Superior temporal gyrus (tissue), 1 donor: ENCODE results near the gene RABGAP1.

Experiments
- DNase-seq: peaks from one replicate; pipeline ENCODE4 v3.0.0-alpha.2; 2016; ENCODE audit errors: extremely low spot score

The RABGAP1 gene

DNA sequence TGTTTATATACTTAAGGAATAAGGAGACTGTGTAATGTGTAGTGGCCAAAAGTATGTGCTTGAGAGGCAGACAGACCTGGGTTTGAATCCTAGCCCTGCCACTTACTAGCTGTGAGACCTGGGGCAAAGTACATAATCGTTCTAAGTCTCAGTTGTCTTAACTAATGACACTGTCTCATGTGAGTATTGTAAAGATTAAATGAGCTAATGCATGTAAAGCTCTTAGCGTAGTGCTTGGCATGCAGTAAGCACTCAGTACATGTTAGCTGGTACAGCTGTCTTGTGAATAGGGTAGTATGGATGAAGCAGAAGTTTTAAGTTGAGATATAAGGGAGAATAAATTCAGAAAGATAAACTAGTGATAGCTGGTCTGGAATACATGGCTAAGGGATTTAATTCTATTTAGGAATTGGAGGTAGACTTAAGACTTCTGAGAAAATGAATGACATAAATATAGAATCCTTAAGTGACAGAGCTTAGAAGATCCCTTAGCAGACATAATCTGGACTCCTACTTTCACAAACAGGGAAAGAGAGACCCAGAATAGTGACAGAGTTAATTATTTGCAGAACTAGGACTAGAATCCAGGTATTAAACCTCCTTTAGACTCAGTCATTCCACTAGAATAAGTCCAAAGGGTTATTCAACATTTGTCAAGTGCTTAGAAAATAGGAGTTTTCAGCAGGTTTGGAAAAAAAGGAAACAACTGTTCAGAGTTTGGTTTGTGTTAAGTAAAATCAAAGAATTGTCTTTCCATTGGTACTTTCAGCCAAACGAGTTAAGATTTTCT lies 105.8 kb downstream of the RABGAP1 start:
- DNase-seq = peak; percentile 40

DNA sequence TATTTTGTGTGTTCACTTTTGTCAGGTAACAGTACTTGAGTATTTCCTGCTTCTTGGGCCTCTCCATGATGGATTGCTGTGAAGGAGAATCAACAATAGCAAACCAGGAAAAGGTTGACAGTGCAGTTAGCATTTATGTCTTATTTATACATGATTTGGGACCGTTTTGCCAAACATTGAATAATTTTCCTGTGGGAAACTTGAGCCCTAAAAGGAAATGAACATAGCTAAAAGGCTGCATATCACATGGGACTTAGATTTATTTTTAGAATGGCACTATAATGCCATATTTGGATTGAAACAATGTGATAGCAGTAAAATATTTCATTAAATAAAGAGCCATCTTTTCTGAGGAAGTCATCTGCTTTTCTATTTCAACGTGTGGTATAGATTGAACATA lies 107.9 kb downstream of the RABGAP1 start:
- DNase-seq = peak; percentile 59

DNA sequence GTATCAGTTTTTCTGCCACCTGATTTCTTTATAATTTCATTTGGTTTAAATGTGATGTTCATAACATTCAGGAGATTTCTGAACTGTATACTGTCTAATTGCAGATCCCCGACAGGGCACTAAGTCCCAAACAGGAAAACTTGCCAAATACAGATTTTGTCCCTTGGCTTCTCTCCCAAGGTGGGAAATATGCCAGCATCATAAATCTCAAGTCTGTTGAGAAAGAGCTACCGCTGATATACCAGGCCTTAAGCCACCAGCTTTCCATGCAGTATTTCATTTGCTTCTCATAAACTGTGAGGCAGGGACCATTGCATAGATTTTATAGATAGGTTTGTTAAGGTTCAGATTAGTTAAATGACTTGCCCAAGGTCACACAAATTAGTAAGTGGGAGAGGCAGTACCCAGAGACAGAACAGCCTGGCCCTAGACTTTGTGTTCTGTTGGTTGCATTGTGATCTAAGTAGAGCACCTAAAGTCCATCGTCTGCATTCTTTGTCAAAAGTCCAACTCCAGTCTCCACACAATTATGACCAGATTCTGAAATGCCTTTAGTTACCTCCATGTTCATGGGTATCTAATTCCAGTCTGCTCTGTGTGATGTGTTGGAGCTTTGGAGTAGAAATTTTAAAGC lies 108.9 kb downstream of the RABGAP1 start:
- DNase-seq = peak; percentile 48

DNA sequence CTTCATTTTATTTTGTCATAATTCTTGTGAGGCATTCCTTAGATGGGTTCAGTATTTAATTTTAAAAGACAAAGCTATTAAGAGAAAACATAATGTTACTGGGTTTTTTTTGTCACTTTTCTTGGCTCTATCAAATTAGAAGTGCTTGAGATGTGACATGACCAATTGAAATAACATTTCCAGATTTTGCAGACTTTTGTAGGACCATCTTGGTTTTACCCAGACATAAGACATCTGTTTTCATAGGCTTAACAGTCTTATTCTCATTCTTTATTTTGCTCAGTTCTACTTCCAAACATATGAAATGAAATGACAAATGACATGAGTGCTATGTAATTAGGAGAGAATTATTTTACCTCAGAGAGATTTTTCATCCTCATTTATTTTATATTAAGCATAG lies 112.2 kb downstream of the RABGAP1 start:
- DNase-seq = no peak

DNA sequence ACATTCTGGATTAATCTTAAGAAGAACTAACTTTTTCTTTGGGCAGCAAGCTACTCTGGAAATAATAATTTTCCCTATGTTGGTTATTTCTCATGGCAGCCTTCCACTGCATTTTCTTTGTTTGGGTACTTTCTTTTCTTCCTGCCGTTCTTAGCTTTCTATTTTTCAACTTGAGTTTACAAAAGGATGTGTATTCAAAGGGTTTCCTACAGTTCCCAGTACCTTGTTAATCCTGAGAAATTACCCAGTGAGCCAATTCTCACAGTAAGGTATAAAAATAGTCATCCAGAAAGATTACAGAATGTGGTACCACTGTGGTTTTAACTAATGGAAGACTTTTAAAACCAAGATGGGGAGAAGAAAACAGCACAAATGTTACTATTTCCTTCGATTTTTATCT lies 112.9 kb downstream of the RABGAP1 start:
- no peak for DNase-seq

DNA sequence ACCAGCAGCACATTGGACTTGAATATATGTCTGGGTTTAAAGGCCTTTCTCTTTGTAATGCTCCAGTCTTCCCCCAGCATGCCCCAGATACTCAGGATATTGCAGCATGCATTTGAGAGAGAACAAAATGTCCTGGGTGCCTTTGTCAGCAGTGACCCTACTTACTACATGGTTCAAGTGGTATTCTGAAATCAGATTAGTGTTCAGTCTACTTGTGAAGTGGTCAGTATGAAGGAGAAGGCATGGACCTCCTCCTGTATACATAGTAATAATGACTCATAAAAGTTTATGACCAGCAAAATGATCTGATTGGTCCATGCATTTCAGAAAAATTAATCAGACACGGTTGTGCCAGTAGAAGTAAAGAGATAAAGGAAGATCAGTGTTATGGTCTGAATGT lies 118.0 kb downstream of the RABGAP1 start:
- DNase-seq = no peak

DNA sequence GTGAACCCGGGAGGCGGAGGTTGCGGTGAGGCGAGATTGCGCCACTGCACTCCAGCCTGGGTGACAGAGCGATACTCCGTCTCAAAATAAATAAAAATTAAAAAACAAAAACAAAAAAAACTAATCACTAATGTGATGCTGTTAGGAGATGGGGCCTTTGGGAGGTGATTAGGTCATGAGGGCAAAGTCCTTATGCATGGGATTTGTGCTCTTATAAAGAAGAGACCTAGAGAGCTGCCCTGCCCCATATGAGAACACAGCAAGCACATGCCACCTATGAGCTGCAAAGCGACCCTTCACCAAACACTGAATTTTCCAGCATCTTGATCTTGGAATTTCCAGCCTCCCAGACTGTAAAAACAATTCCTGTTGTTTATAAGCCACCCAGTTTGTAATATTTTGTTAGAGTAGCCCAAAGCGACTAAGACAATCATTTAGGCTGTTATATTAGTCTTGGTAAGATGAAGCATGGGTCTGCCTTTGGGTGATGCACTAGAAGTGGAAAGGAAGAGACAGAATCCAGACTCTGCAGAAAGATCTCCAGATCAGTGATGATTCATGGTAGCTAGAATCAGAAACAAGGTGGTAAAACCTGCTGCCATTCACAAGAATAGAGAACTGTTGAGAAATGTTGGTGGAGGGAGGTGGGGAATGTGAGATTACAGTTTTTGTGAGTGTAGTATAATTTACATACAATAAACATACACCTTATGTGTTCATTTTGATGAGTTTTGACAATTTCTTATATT lies 118.8 kb downstream of the RABGAP1 start:
- no peak for DNase-seq

DNA sequence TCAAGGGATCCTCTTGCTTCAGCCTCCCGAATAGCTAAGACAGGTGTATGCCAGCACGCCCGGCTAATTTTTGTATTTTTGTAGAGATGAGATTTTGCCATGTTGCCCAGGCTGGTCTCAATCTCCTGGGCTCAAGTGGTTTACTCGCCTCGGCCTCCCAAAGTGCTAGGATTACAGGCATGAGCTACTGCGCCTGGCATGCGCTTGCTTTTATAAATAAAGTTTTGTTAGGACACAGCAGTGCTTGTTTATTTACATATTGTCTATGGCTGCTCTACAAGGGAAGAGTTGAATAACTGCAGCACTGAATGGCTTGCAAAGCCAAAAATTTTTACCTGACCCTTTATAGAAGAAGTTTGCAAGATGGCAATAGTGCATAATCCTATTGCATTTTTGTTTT lies 120.4 kb downstream of the RABGAP1 start:
- DNase-seq = no peak

DNA sequence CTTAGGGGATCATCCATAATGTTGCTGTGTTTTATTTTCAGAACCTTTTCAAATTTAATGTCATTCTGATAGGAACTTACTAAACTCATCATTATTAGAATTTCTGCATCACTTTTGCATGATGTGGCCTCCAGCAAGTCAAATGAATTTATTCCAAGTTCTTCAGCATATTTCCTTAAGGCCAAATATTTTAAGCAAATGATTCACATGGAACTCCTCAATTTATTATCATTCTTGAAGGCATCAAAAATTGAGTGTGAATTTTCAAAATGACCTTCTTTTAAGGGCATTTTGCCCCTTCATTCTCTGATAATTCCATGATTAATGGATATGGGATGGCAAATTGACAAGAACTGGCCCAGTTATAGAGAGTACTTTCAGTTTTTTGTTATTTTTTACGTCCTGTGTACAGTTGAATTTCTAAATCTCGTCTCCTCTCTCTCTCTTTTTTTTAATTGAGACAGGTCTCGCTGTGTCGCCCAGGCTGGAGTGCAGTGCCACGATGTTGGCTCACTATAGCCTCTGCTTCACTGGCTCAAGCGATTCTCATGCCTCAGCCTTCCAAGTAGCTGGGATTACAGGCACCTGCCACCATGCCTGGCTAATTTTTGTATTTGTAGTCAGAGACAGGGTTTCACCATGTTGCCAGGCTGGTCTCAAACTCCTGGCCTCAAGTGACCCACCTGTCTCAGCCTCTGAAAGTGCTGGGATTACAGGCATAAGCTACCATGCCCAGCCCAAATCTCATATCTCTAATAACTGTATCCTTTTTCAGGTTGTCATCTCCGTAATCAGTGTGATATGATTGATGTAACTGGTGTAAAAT lies 121.7 kb downstream of the RABGAP1 start:
- no peak for DNase-seq

DNA sequence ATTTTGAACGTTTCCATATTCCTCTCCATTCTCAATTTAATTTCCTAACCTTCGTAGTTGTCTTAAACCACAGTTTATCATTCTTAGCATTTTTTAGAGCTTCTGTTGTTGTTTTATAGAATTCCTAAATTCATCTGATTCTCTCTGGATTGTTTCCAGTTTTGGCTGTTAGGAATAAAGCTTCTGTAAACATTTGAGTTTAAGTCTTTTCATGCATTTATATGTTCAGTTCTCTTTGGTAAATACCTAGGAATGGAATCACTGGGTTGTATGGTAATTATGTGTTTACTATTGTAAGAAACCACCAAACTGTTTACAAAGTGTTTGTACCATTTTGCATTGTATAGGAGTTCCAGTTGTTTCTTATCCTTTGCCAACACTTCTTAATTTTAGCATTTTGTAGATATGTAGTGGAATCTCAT lies 122.4 kb downstream of the RABGAP1 start:
- no peak for DNase-seq

DNA sequence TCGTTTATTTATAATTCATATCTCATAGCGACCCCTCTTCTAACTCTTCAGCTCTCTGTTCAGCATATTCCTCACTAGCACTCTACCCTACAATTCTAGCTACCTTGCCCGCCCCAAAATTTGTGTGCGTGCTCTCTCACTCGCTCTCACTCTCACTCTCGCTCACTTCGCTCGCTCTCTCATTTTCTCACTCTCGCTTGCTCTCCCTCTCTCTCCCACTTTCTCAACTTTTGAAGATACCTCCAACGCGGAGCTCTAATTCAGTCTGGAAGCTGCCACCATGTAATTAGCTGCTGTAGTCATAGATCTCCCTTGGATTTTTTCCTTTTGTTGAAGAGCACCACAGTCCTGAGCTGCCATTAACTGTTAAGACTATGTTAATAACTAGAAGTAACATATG lies 123.1 kb downstream of the RABGAP1 start:
- DNase-seq = no peak

DNA sequence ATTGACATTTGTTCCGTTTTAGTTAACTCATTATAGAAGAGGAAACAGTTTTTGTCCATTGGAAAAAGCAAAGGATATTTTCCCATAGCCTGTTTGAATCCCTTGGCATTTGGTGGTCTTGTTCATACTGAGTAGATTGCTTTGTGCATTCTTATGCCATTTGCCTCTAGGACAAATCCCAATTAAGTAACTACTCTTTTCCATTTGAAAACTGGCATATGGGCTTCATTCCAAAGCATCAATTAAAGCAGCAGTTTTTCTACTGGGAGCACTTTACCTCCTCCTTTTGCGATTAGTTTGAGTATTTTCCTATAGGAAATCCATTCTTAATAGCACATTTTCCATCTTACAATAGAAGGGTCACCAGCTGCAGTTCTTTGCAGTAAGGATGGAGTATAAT lies 123.9 kb downstream of the RABGAP1 start:
- DNase-seq = no peak

DNA sequence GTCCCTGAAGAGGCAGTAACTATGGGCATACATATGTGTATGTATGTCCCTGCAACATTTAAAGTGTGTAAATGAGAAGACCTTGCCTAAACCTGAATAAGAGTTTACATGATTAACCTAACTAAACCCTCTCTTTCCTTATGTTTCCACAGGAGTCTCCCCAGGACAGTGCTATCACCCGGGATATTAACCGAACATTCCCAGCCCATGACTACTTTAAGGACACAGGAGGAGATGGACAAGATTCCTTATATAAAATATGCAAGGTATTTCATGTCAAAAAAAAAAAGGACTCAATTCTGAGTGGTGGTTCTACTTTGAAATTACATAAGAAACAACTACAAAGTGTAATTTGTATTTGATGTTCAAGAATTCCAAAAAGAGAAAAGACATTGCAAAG lies 124.4 kb downstream of the RABGAP1 start:
- no peak for DNase-seq

DNA sequence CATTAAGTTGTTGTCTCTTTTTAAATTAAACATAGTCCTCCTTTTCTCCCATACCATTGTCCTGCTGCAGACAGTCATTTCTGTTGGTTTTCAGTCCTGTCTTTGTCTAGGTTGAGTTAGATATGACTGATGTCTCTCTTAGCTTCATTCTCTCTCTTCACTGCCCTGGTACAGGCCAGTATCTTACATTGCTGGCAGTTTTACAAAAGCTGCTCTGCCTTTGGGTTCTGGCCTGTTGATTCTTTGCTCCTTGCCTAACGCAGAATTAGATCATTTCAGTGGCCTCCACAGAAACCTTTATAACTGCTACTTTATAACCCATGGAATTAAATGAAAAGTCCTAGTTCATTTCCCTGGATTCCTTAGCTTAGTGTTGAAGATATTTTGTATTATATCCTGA lies 126.3 kb downstream of the RABGAP1 start:
- no peak for DNase-seq

DNA sequence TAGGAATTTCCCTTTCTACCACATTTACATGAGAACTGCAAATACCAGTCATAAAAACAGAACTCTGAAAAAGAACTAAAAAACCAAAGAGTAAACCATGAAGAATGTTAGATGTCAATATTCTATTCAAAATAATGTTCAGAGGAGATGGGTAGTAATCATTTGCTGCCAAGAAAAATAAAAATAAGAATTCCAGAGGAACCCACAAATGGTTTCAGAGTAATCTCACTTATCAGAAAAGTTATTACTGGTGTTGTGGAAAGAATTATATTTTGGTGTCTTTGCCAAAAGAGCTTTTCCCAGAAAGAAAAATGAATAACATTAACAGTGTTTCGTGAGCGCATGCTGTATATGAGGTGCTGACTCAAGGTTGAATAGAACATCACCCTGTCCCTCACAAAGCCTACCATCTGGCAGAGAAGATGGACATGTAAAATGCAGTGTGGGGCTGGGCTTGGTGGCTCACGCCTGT lies 128.2 kb downstream of the RABGAP1 start:
- DNase-seq = no peak

DNA sequence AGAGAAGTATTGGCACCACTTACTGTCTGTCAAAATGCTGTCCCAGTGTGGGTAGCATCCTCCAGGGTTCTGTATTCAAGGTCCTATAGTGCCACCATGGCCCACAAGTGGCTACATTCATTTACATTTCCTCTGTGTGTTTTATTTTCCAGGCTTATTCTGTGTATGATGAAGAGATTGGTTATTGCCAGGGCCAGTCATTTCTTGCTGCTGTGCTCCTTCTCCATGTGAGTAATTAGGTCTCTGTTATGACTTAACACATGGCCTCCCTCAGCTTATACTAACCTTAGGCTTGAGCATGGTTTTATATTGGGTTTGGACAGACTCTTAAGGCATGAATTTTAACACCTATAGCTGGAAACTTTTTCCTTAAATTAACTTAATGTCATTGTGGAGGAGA lies 129.4 kb downstream of the RABGAP1 start:
- no peak for DNase-seq

DNA sequence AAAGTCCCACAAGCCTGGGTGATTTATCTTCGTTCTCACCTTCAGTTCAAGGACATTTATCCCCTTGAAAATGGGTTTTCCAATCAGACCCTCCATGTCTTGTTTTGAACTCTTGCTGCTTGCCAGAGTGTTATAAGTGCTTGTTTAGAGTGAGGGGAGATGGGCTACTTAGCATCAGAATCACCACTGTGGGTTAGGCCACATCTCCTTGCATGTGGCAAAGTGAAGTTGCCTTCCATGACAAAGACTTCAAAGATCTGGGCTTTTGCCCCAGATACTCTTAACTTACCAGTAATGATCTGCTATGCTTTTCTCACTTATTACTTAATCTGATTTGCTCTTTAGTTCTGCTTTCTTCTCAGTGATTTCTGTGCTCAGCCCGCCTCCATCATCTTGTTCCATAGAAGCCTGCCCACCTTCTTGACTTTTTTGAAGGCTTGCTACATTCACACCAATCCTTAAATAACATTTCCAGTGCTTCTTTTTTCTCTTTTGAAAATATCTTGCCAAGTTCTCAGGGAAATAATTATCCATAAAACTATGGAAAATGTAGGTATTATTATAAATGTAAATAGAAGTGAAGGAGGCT lies 131.7 kb downstream of the RABGAP1 start:
- DNase-seq = no peak

DNA sequence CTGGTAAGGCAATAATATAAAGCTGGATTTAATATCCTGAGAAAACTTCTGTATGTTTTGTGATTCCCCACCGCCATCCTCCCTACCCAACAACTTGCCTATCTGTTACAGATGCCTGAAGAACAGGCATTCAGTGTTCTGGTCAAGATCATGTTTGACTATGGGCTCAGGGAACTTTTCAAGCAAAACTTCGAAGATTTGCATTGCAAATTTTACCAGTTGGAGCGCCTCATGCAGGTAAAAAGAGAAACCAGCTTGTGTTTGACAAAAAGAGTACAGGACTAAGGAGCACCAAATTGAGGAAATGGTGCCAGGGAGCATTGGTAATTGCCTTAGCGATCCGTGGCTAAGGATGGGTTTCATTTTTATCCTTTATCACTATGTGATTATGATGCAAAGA lies 132.6 kb downstream of the RABGAP1 start:
- DNase-seq = no peak

DNA sequence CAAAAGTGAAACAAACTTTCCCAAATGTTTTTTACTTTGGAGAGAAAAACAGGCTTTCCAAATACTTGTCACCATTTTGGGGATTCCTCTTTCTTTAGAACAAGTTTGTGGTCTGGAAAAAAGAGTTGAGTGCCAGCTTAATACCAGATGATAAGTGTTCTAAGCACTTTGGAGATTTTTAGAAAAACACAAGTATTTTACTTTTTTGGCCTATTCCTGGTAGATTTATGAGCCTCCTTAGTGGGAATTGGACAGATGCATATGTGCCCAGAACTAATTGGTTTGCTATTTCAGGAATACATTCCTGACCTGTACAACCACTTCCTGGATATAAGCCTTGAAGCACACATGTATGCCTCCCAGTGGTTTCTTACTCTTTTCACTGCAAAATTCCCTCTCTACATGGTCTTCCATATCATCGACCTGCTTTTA lies 133.2 kb downstream of the RABGAP1 start:
- no peak for DNase-seq

DNA sequence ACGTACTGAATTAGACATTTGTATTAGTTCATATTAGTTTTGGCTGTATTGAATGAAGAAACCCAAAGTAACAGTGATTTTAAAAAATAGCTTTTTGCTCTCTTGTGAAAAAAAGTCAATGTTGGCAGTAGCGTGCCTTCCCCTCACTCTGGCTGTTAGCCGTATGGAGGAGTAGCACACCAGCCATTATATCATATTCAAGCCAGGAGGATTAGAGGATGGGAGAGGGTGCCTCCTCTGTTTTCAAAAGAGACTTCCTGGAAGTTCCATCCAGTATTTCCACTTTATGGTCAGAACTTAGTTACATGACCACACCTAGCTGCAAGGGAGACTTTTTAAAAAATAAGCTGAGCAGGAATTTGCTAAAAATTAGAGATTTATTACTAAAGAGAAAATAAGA lies 133.8 kb downstream of the RABGAP1 start:
- DNase-seq = no peak

DNA sequence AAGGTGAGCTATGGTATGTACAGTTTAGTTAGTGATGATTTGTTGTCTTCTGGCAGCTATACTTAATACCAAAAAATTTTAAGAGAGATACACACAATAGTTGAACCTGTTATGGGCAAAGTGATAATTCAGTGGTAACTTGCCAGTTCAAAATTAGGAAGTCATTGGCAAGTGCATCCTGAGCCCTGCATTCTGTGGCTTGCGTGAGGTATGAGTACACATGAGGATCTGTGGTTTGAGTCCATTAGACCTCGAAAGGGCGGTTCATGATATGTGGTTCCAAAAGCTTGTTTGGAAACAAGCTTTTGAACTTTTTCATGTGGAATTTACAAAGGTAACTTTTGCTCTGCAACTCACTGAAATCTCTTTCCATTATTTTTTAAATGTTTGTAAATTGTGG lies 139.6 kb downstream of the RABGAP1 start:
- DNase-seq = no peak
